Esophagus muscularis mucosa (tissue), 4 donors: ENCODE results near the gene HBEGF. TPM values are rescaled to one million over a fixed set of nuclear protein-coding genes. Genes with fewer than 3 reads are reported as not detected.

Experiments
- DNase-seq: peaks from one replicate; pipeline ENCODE4 v3.0.0-alpha.2; 2017; ENCODE audit errors: extremely low spot score
- H3K27ac ChIP-seq, 4 donors: fragments of 200-600 bp; sonication (generic); replicated peaks in 1 of 4; 1 replicate in 3 of 4; 2 replicates in 1 of 4; pipeline ENCODE4 v1.5.1; 2016 to 2019; ENCODE audit warnings: mild to moderate bottlenecking in 1 of 4
- H3K27me3 ChIP-seq, 4 donors: fragments of 200-600 bp; sonication (generic); one replicate each; pipeline versions ENCODE4 v1.5.1 to v1.6.0; 2016 to 2019
- H3K36me3 ChIP-seq, 4 donors: fragments of 200-600 bp; sonication (generic); one replicate each; pipeline ENCODE4 v1.5.1; 2016 to 2019
- H3K4me1 ChIP-seq, 4 donors: fragments of 200-600 bp; sonication (generic); one replicate each; pipeline ENCODE4 v1.5.1; 2016 to 2019
- H3K4me3 ChIP-seq, 4 donors: fragments of 200-600 bp; sonication (generic); 1 replicate in 2 of 4; 2 replicates in 2 of 4; pipeline ENCODE4 v1.5.1; 2016 to 2019; ENCODE audit warnings: mild to moderate bottlenecking in 4 of 4, moderate library complexity in 1 of 4
- H3K9me3 ChIP-seq, 4 donors: fragments of 200-600 bp; sonication (generic); 1 replicate in 3 of 4; 2 replicates in 1 of 4; pipeline ENCODE4 v1.5.1; 2016 to 2019
- EP300 ChIP-seq: sonication (generic); formaldehyde crosslinking; IDR thresholded peaks from one replicate; pipeline ENCODE4 v1.6.1; 2017; ENCODE audit warnings: antibody characterized with exemption
- POLR2A ChIP-seq: fragments of 450-650 bp; IDR thresholded peaks from one replicate; pipeline ENCODE4 v1.6.1; 2017; ENCODE audit warnings: antibody characterized with exemption, moderate library complexity, mild to moderate bottlenecking, low read depth
- POLR2AphosphoS5 ChIP-seq, 2 donors: sonication (generic); formaldehyde crosslinking; IDR thresholded peaks; one replicate each; pipeline ENCODE4 v1.6.1; 2017; ENCODE audit warnings: antibody characterized with exemption in 2 of 2
- WGBS: methylation state at CpG from one replicate; pipeline ENCODE4 v1.1.5; 2018; 5-methylcytosine and 5-hydroxymethylcytosine counted together
- intact Hi-C: fragments of 100-400 bp; cut with DNase I; formaldehyde crosslinking; loops from one replicate; pipeline ENCODE4 v1.15.1; 2023
- total RNA-seq, 4 donors: library from RNA; depleted of rRNA; stranded (reverse); fragments of >200 nt; gene quantifications; one replicate each; pipeline versions ENCODE4 v1.1.0 to v1.2.1, GENCODE V29; 2016
- TF ChIP-seq, protein P1 (sequence below), 3 experiments: fragments of 200-600 bp in 2 of 3; fragments of 450-650 bp in 1 of 3; sonication (generic) in 2 of 3; IDR thresholded peaks; one replicate each; pipeline ENCODE4 v1.5.1; 2017 to 2019; ENCODE audit warnings: antibody characterized with exemption in 3 of 3, mild to moderate bottlenecking in 2 of 3, moderate library complexity in 1 of 3

The HBEGF gene
- total RNA-seq, 4 donors from 2014 or later, result 6.6 to 20.0 (median 8.2) TPM

- TF ChIP-seq POLR2A, result no peak
- TF ChIP-seq, protein P1, sequence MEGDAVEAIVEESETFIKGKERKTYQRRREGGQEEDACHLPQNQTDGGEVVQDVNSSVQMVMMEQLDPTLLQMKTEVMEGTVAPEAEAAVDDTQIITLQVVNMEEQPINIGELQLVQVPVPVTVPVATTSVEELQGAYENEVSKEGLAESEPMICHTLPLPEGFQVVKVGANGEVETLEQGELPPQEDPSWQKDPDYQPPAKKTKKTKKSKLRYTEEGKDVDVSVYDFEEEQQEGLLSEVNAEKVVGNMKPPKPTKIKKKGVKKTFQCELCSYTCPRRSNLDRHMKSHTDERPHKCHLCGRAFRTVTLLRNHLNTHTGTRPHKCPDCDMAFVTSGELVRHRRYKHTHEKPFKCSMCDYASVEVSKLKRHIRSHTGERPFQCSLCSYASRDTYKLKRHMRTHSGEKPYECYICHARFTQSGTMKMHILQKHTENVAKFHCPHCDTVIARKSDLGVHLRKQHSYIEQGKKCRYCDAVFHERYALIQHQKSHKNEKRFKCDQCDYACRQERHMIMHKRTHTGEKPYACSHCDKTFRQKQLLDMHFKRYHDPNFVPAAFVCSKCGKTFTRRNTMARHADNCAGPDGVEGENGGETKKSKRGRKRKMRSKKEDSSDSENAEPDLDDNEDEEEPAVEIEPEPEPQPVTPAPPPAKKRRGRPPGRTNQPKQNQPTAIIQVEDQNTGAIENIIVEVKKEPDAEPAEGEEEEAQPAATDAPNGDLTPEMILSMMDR (IDR thresholded peaks at IDR 0.05), result peak; percentile 83 to 91 (median 89)
- Histone ChIP-seq H3K4me1 (peaks cover 14 to 21% (median 16%) of the 10 kb centered on the region in 4 donors), H3K27ac (no peak overlapping the region), H3K9me3 (no peaks in the 10 kb centered on the region), H3K27me3 (no peaks in the 10 kb centered on the region), H3K4me3 (no peak overlapping the region), H3K36me3 (no peaks in the 10 kb centered on the region)
- WGBS, result 5% methylated on average over 5 of the region's 5 CpGs
- no peak for DNase-seq
- intact Hi-C loops, result loop anchor here (10.0 kb wide), 1 partner anchor 177 kb away; the partner anchor contains the start of gene CYSTM1
Measured at GRCh38 chr5:140351609-140352334, 5.4 kb upstream of the HBEGF start.

GRCh38 chr5:140349244-140349643, 2.8 kb upstream of the HBEGF start:
- Histone ChIP-seq H3K27me3 (no peaks in the 10 kb centered on the region), H3K36me3 (peaks cover 0 to under 1% (median 0%) of the 10 kb centered on the region in 4 donors), H3K4me1 (peaks cover 28 to 40% (median 36%) of the 10 kb centered on the region in 4 donors), H3K9me3 (no peaks in the 10 kb centered on the region), H3K27ac (no peak overlapping the region), H3K4me3 (no peak overlapping the region)
- no peak for DNase-seq
- no CpG with 5 or more reads among the region's 2 CpGs for WGBS
- TF ChIP-seq POLR2AphosphoS5 (IDR thresholded peaks at IDR 0.05) (no peak), EP300 (no peak), POLR2A (no peak)
- TF ChIP-seq, protein P1 (IDR thresholded peaks at IDR 0.05), result no peak
- intact Hi-C loops, result loop anchor here (5.0 kb wide), 1 partner anchor 47 kb away; the partner anchor contains the start of gene PFDN1

DNA sequence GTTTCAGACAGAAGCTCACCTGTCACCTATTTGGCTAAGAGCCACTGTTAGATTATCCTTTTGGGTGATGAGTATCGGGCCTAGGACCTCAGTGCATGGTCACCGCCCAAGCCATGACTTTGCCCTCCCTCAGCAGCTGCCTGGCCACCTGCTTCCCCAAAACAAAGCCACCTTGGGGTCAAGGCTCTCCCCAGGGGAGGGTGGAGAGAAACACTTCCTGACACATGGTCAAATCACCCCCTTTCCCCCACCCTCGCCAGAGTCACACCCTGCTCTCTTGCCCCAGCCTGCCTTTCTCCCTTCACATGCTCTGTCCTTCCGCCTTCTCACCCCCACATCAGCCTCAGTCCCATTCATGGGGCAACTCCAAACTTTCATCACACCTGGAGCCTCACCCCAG, 1.7 kb upstream of the HBEGF start:
- intact Hi-C loops, result loop anchor here (5.0 kb wide), 1 partner anchor 46 kb away; the partner anchor contains the start of gene PFDN1
- H3K4me1 ChIP-seq, result peaks cover 38 to 50% (median 44%) of the 10 kb centered on the region in 4 donors
- H3K36me3 ChIP-seq, result peaks cover 0 to 12% (median 3%) of the 10 kb centered on the region in 4 donors
- no peaks in the 10 kb centered on the region for H3K27me3 ChIP-seq
- no peaks in the 10 kb centered on the region for H3K9me3 ChIP-seq
- no peak for DNase-seq
- TF ChIP-seq POLR2AphosphoS5 (IDR thresholded peaks at IDR 0.05) (no peak), POLR2A (no peak), EP300 (no peak)
- TF ChIP-seq, protein P1 (IDR thresholded peaks at IDR 0.05), result no peak
- H3K27ac ChIP-seq, result peak overlapping the region in 3 of 4 donors; percentile 86 to 88 (median 87)
- WGBS, result 79% methylated on average over 4 of the region's 4 CpGs
- no peak overlapping the region for H3K4me3 ChIP-seq

DNA sequence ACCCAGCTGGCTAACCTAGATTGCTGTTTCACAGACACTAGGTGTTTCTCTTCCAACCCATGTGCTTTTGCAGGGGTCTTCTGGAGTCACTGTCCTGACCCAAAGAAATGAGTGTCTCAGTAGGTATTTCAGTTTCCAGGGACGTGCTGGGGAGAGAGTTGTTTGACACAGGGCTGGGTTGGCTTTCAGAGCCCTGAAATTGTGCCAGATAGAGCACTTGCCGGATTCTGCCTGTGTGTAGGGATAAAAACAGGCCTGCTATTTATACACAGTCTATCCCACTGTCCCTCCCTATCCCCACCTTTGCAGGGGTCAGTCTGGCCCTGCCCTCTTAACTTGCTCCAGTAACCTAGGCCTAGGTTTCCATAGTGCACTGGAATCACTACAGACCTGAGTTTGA, 957 bp upstream of the HBEGF start:
- H3K4me3 ChIP-seq, result no peak overlapping the region
- no peaks in the 10 kb centered on the region for H3K9me3 ChIP-seq
- peaks cover 46 to 58% (median 52%) of the 10 kb centered on the region in 4 donors for H3K4me1 ChIP-seq
- peaks cover 0 to 18% (median 6%) of the 10 kb centered on the region in 4 donors for H3K36me3 ChIP-seq
- no peaks in the 10 kb centered on the region for H3K27me3 ChIP-seq
- intact Hi-C loops, result loop anchor here (5.0 kb wide), 1 partner anchor 45 kb away; the partner anchor contains the start of gene PFDN1
- TF ChIP-seq POLR2AphosphoS5 (IDR thresholded peaks at IDR 0.05), result no peak
- TF ChIP-seq EP300, result no peak
- TF ChIP-seq, protein P1 (IDR thresholded peaks at IDR 0.05), result no peak
- no peak for TF ChIP-seq POLR2A
- peak overlapping the region; percentile 76 to 88 (median 86) for H3K27ac ChIP-seq
- no peak for DNase-seq
- 26% methylated on average over 2 of the region's 2 CpGs for WGBS
